Cortex of kidney (tissue), 1 donor: ENCODE results near the gene TRIM7.
"Not testable (repeated sequence)": the region's sequence is repeated elsewhere in the genome, so short reads cannot be mapped to it uniquely, and the experiment has no call there.

ENCODE experiments used
- DNase-seq: peaks from one replicate; lab custom pipeline; 2025; lab: John Stamatoyannopoulos, UW

TRIM7 gene

GRCh38 chr5:181212934-181213333, 7.9 kb upstream of the TRIM7 start:
- no peak for DNase-seq

GRCh38 chr5:181212080-181212479, 7.1 kb upstream of the TRIM7 start:
- no peak for DNase-seq

- no peak for DNase-seq
These were observed 6.2 kb upstream of the TRIM7 start for GRCh38 chr5:181211208-181211607.

GRCh38 chr5:181210698-181211097, 5.7 kb upstream of the TRIM7 start:
- not testable (repeated sequence) for DNase-seq

GRCh38 chr5:181210148-181210547, 5.2 kb upstream of the TRIM7 start:
- DNase-seq, result not testable (repeated sequence)

GRCh38 chr5:181209006-181209405, 4.0 kb upstream of the TRIM7 start:
- not testable (repeated sequence) for DNase-seq

- DNase-seq, result no peak
These were observed 2.9 kb upstream of the TRIM7 start for GRCh38 chr5:181207960-181208253.

- DNase-seq, result no peak
These were observed 2.4 kb upstream of the TRIM7 start for GRCh38 chr5:181207214-181207959.

GRCh38 chr5:181205761-181206649, 1.0 kb upstream of the TRIM7 start:
- DNase-seq, result no peak

GRCh38 chr5:181204113-181204825, 727 bp downstream of the TRIM7 start:
- no peak for DNase-seq

GRCh38 chr5:181203777-181204112, 1.3 kb downstream of the TRIM7 start:
- DNase-seq, result no peak

GRCh38 chr5:181203093-181203711, 1.8 kb downstream of the TRIM7 start:
- DNase-seq, result no peak

GRCh38 chr5:181200816-181201215, 4.2 kb downstream of the TRIM7 start:
- DNase-seq, result no peak

GRCh38 chr5:181199881-181200638, 4.9 kb downstream of the TRIM7 start:
- no peak for DNase-seq

- DNase-seq, result no peak
These were observed 6.0 kb downstream of the TRIM7 start for GRCh38 chr5:181198905-181199519.

- no peak for DNase-seq
These were observed 6.8 kb downstream of the TRIM7 start for GRCh38 chr5:181198106-181198685.

GRCh38 chr5:181197326-181197951, 7.6 kb downstream of the TRIM7 start:
- no peak for DNase-seq

GRCh38 chr5:181195249-181195761, 9.7 kb downstream of the TRIM7 start:
- no peak for DNase-seq

GRCh38 chr5:181194489-181195248, 10.3 kb downstream of the TRIM7 start:
- no peak for DNase-seq
